T-cell (primary cell): ENCODE measurements around the gene PSD4. TPM values are rescaled to one million over a fixed set of nuclear protein-coding genes. Genes with fewer than 3 reads are reported as not detected.
"Not testable (repeated sequence)": the region's sequence is repeated elsewhere in the genome, so short reads cannot be mapped to it uniquely, and the experiment has no call there.

Experiments used
- ATAC-seq, 4 experiments: fragments of 200-7000 bp in 3 of 4; fragments of 150-1000 bp in 1 of 4; cut with Tn5 transposase; replicated peaks in 1 of 4; 1 replicate in 3 of 4; 2 replicates in 1 of 4; pipeline ENCODE4 v1.10.0; 2021; ENCODE audit warnings: moderate library complexity in 3 of 4, mild to moderate bottlenecking in 2 of 4, moderate number of reproducible peaks in 1 of 4
- CTCF ChIA-PET, 2 donors: fragments of 300-600 bp; sonication (Branson Sonifier 250); formaldehyde crosslinking; loops; one replicate each; lab custom pipeline; 2022; ENCODE audit warnings: antibody characterized with exemption in 2 of 2; lab: Charles Lee
- POLR2A ChIA-PET, 2 donors: fragments of 300-600 bp; sonication (Branson Sonifier 250); formaldehyde crosslinking; loops; one replicate each; lab custom pipeline; 2022; ENCODE audit warnings: antibody characterized with exemption in 2 of 2; lab: Charles Lee
- DNase-seq, 35 experiments: peaks; one replicate each; pipeline versions ENCODE4 v3.0.0 to v3.0.0-alpha.2; 2013 to 2023
- H3K27ac ChIP-seq: one replicate; pipeline ENCODE4 v1.5.1; 2013; ENCODE audit warnings: low read length
- H3K27me3 ChIP-seq, 2 experiments: replicated peaks in 1 of 2; 1 replicate in 1 of 2; 2 replicates in 1 of 2; pipeline versions ENCODE4 v1.6.1 to v1.7.0; 2013; ENCODE audit warnings: low read length in 1 of 2, mixed read lengths in 1 of 2; ENCODE audit not compliant: control insufficient read depth in 2 of 2, insufficient read depth in 2 of 2; ENCODE audit errors: extremely low read depth in 1 of 2
- H3K36me3 ChIP-seq, 2 donors: 1 replicate in 1 of 2; 2 replicates in 1 of 2; pipeline versions ENCODE4 v1.6.1 to v1.7.0; 2013; ENCODE audit warnings: low read length in 1 of 2; ENCODE audit not compliant: control insufficient read depth in 2 of 2, insufficient read depth in 1 of 2; ENCODE audit errors: extremely low read depth in 1 of 2
- H3K4me1 ChIP-seq, 2 experiments: 1 replicate in 1 of 2; 2 replicates in 1 of 2; pipeline versions ENCODE4 v1.6.1 to v1.7.0; 2013; ENCODE audit warnings: low read length in 2 of 2, mixed read lengths in 1 of 2; ENCODE audit not compliant: insufficient read depth in 2 of 2, control insufficient read depth in 1 of 2; ENCODE audit errors: extremely low read depth in 1 of 2
- H3K4me3 ChIP-seq, 2 donors: 1 replicate in 1 of 2; 2 replicates in 1 of 2; pipeline versions ENCODE4 v1.5.1 to v1.7.0; 2013; ENCODE audit warnings: mild to moderate bottlenecking in 2 of 2, low read length in 1 of 2, moderate library complexity in 1 of 2; ENCODE audit not compliant: control insufficient read depth in 1 of 2; ENCODE audit errors: extremely low read depth in 1 of 2
- H3K9me3 ChIP-seq: 2 replicates; pipeline ENCODE4 v1.7.0; 2013
- H3K27ac Mint-ChIP-seq, 2 donors: one replicate each; pipeline ENCODE4 v1.8.0; 2020 to 2021; ENCODE audit warnings: mild to moderate bottlenecking in 2 of 2, mixed read lengths in 2 of 2
- H3K27me3 Mint-ChIP-seq, 2 donors: one replicate each; pipeline ENCODE4 v1.8.0; 2021 to 2022; ENCODE audit warnings: mixed read lengths in 2 of 2
- H3K36me3 Mint-ChIP-seq: one replicate; pipeline ENCODE4 v1.8.0; 2021; ENCODE audit warnings: mixed read lengths
- H3K4me1 Mint-ChIP-seq, 3 donors: one replicate each; pipeline ENCODE4 v1.8.0; 2020 to 2022; ENCODE audit warnings: mixed read lengths in 3 of 3, mild to moderate bottlenecking in 1 of 3
- H3K4me3 Mint-ChIP-seq, 3 donors: one replicate each; pipeline ENCODE4 v1.8.0; 2020 to 2022; ENCODE audit warnings: mild to moderate bottlenecking in 3 of 3, mixed read lengths in 3 of 3, moderate library complexity in 3 of 3
- H3K9me3 Mint-ChIP-seq, 3 donors: one replicate each; pipeline ENCODE4 v1.8.0; 2020 to 2022; ENCODE audit warnings: mixed read lengths in 3 of 3
- WGBS: methylation state at CpG from one replicate; pipeline ENCODE4 v1.1.5; 2013; ENCODE audit warnings: missing lambda C conversion rate; ENCODE audit not compliant: insufficient coverage; 5-methylcytosine and 5-hydroxymethylcytosine counted together
- total RNA-seq, 35 experiments: library from RNA in 6 of 35; stranded (reverse) in 6 of 35; fragments of 120-200 nt in 1 of 35; gene quantifications; one replicate each; pipeline versions ENCODE4 v1.2.1 to v1.2.4 and lab custom pipeline; 2013 to 2026

The PSD4 gene
- total RNA-seq, 5 donors from 2014 or later (not counting 1 experiment from before 2014, with no cell fraction given), result 145 to 217 (median 150) TPM

DNA sequence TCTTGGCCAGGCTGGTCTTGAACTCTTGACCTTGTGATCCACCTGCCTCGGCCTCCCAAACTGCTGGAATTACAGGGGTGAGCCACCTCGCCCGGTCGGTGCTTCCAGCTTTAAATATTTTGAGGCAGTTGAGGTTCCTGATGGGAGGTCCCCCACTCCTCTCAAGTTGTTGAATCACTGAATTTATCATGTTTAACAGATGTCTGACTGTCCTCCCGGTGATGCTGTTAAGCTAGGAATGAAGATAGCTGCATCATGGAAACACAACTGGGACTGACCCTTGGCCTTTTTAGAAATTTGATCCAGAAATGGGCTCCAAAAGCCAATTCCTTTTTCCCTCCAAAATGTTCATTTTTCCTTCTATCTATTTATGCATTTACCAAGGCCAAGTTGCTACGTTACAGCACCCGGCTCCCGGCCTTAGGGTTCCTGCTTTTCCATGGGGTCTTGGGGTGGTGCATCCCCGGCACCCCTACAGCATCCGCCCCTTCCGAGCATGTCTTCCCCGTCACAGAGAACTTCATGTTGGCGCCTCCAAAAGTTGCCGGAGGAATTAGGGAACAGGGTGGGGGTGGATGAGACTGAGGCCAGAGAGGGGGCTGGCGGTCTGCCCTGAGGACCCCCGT lies 61.1 kb downstream of the PSD4 start:
- peak in 3 of 4 experiments; percentile 8 to 13 (median 8) for ATAC-seq
- Histone ChIP-seq H3K9me3 (no peaks in the 10 kb centered on the region), H3K4me1 (peaks cover 0 to 7% of the 10 kb centered on the region in 2 experiments), H3K27me3 (peaks cover 0 to 3% of the 10 kb centered on the region in 2 experiments), H3K4me3 (peak overlapping the region; percentile 19 to 57), H3K36me3 (no peaks in the 10 kb centered on the region), H3K27ac (no peak overlapping the region)
- peak overlapping the region; percentile 55 to 96 for H3K27ac Mint-ChIP-seq
- peak overlapping the region; percentile 89 to 92 (median 91) for H3K4me3 Mint-ChIP-seq
- ChIA-PET CTCF (interaction anchor here (0.5 to 1.4 kb wide), 7 partner anchors 16 to 1196 kb away, joined by 3 to 10 read pairs (median 5); no protein-coding TSS in a partner anchor), POLR2A (interaction anchor here in 1 of 2 donors (0.5 to 0.6 kb wide), 2 partner anchors 49 to 71 kb away, joined by 3 to 5 read pairs; no protein-coding TSS in a partner anchor)
- H3K4me1 Mint-ChIP-seq, result peaks cover 26 to 33% (median 27%) of the 10 kb centered on the region in 3 donors
- no peaks in the 10 kb centered on the region for H3K27me3 Mint-ChIP-seq
- 75% methylated on average over 7 of the region's 16 CpGs for WGBS
- H3K36me3 Mint-ChIP-seq, result no peaks in the 10 kb centered on the region
- no peak for DNase-seq
- no peaks in the 10 kb centered on the region for H3K9me3 Mint-ChIP-seq

DNA sequence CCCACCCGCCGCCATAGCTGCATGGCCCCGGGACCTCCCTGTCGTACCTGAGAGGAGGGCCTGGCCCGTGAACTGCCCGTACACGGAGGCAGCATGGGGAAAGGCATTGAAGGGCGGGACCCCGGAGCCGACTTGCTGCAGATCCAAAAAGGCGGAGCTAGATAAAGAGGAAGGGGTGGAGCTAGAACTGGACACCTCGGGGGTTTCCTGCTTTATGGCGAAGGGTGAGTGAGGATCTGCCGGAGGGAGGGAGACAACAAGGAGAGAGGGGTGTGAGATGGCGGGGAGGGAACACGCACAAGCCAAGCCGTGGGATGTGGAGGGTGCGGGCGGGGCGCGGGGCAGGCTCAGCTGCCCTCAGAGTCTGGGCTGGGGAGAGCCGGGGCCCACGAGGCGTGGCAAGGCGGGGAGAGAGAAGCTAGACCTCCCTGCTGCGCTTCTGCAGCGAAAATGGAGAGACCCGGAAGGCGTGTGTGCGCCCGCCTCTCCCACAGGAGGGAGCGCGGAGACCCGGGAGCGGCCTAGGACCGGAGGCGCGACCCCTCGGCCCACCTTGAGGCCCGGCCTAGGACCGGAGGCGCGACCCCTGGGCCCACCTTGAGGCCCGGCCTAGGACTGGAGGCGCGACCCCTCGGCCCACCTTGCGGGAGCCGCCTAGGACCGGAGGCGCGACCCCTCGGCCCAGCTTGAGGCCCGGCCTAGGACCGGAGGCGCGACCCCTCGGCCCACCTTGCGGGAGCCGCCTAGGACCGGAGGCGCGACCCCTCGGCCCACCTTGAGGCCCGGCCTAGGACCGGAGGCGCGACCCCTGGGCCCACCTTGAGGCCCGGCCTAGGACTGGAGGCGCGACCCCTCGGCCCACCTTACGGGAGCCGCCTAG lies 61.8 kb downstream of the PSD4 start:
- ChIA-PET POLR2A (interaction anchor here (0.6 kb wide), 4 partner anchors 16 to 48 kb away, joined by 3 to 9 read pairs (median 3); no protein-coding TSS in a partner anchor), CTCF (interaction anchor here in 1 of 2 donors (0.6 to 1.4 kb wide), 6 partner anchors 15 to 99 kb away, joined by 3 to 10 read pairs (median 5); partner anchors contain the start of gene PSD4)
- not testable (repeated sequence) for H3K4me1 ChIP-seq, H3K9me3 Mint-ChIP-seq, H3K36me3 ChIP-seq, H3K9me3 ChIP-seq, H3K27me3 Mint-ChIP-seq, H3K27me3 ChIP-seq, H3K36me3 Mint-ChIP-seq
- Mint-ChIP-seq H3K4me1 (peaks cover 28 to 29% (median 28%) of the 10 kb centered on the region in 3 donors), H3K4me3 (peak overlapping the region; percentile 89 to 92 (median 91)), H3K27ac (peak overlapping the region; percentile 86 to 96)
- 46% methylated on average over 31 of the region's 74 CpGs for WGBS
- DNase-seq (peak in 31 of 35 experiments; percentile 13 to 71 (median 41)), ATAC-seq (peak; percentile 89 to 93 (median 89))
- Histone ChIP-seq H3K4me3 (peak overlapping the region; percentile 19 to 57), H3K27ac (peak overlapping the region; percentile 13)

DNA sequence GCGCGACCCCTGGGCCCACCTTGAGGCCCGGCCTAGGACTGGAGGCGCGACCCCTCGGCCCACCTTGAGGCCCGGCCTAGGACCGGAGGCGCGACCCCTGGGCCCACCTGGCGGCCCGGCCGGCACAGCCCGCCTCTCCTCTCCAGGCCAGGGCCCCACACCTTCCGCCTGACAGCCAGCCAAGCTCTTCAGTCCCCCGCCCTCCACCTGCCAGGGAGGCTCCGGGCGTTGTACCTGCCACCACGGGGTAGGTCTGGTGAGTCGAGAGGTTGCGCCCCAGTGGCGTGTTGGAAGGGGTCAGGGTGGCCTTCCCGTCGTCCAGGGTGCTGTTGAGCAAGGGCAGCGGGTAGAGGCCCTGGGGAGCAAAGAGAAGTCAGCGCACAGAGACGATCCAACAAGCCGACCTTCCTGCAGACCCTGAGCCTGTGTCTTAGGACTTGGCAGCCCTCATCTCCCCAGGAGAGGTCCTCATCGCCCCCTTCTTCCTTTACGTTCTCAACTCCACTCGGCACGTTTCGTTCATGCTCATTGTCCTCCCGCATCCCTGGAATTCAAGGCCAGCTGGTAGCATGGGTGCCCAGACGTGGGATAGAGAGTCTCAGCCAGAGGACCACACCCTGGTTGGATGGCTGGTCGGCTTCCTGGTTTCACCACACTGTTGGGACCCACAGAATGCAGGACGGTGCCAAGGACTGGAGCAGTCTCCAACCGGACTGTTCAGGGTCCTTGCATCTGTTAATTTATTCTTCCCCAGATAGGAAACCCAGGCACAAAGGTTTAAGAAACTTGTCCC lies 62.8 kb downstream of the PSD4 start:
- Histone ChIP-seq H3K4me3 (no peak overlapping the region), H3K36me3 (no peaks in the 10 kb centered on the region), H3K27me3 (peaks cover 0 to 7% of the 10 kb centered on the region in 2 experiments), H3K9me3 (no peaks in the 10 kb centered on the region), H3K4me1 (peaks cover 0 to 7% of the 10 kb centered on the region in 2 experiments), H3K27ac (no peak overlapping the region)
- Mint-ChIP-seq H3K36me3 (no peaks in the 10 kb centered on the region), H3K4me3 (peak overlapping the region; percentile 61 to 77 (median 68)), H3K27me3 (no peaks in the 10 kb centered on the region), H3K27ac (peak overlapping the region; percentile 43 to 71), H3K4me1 (peaks cover 27 to 34% (median 32%) of the 10 kb centered on the region in 3 donors), H3K9me3 (no peaks in the 10 kb centered on the region)
- ChIA-PET POLR2A (no interaction called here), CTCF (no interaction called here)
- WGBS, result 86% methylated on average over 35 of the region's 38 CpGs
- ATAC-seq (no peak), DNase-seq (peak in 1 of 35 experiments; percentile 6)

DNA sequence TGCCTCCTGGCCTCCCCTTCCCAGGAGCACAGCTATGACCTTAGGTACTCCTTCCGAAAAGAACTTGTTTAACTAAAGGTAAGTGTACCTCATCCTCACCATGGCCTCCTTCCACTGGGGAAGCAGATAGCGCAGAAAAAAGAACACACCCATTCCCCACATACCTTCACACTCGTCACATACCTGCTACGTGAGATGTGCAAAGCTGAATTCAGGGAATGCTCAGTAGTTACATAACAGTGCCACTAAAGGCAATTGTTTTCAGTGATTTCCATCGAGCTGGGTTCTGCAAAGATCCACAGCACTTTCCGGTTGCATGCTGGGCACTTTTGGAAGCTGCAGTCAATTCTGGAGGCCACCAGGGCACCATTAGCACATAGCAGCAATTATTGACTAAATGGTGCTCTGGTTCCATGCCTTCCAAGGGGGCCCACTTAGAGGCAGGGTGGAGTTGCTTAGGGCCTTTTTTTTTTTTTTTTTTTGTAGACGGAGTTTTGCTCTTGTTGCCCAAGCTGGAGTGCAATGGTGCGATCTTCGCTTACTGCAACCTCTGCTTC lies 63.9 kb downstream of the PSD4 start:
- H3K4me3 Mint-ChIP-seq, result peak overlapping the region; percentile 31 to 68 (median 61)
- H3K27ac Mint-ChIP-seq, result peak overlapping the region in 1 of 2 donors; percentile 31
- no peak for ATAC-seq
- H3K27me3 ChIP-seq, result peaks cover 0 to 5% of the 10 kb centered on the region in 2 experiments
- H3K4me1 Mint-ChIP-seq, result peaks cover 27 to 34% (median 32%) of the 10 kb centered on the region in 3 donors
- H3K36me3 ChIP-seq, result no peaks in the 10 kb centered on the region
- H3K27ac ChIP-seq, result no peak overlapping the region
- ChIA-PET POLR2A (no interaction called here), CTCF (interaction anchor here in 1 of 2 donors (0.9 to 1.0 kb wide), 2 partner anchors 8 to 101 kb away, joined by 3 to 6 read pairs; no protein-coding TSS in a partner anchor)
- no peak overlapping the region for H3K4me3 ChIP-seq
- 86% methylated on average over 6 of the region's 9 CpGs for WGBS
- H3K4me1 ChIP-seq, result peaks cover 0 to 7% of the 10 kb centered on the region in 2 experiments
- no peaks in the 10 kb centered on the region for H3K36me3 Mint-ChIP-seq
- H3K9me3 ChIP-seq, result no peaks in the 10 kb centered on the region
- no peaks in the 10 kb centered on the region for H3K27me3 Mint-ChIP-seq
- no peaks in the 10 kb centered on the region for H3K9me3 Mint-ChIP-seq
- DNase-seq, result no peak

GRCh38 chr2:113238871-113239839 lies 65.4 kb downstream of the PSD4 start:
- Histone ChIP-seq H3K27ac (no peak overlapping the region), H3K9me3 (no peaks in the 10 kb centered on the region), H3K27me3 (peaks cover 0 to 5% of the 10 kb centered on the region in 2 experiments), H3K4me3 (no peak overlapping the region), H3K36me3 (no peaks in the 10 kb centered on the region), H3K4me1 (peaks cover 0 to 7% of the 10 kb centered on the region in 2 experiments)
- H3K9me3 Mint-ChIP-seq, result no peaks in the 10 kb centered on the region
- DNase-seq (no peak), ATAC-seq (no peak)
- H3K27me3 Mint-ChIP-seq, result no peaks in the 10 kb centered on the region
- 93% methylated on average over 6 of the region's 9 CpGs for WGBS
- H3K27ac Mint-ChIP-seq, result no peak overlapping the region
- H3K4me1 Mint-ChIP-seq, result peaks cover 27 to 34% (median 31%) of the 10 kb centered on the region in 3 donors
- H3K36me3 Mint-ChIP-seq, result no peaks in the 10 kb centered on the region
- CTCF ChIA-PET, result interaction anchor here in 1 of 2 donors (0.5 to 1.4 kb wide), 3 partner anchors 15 to 146 kb away, joined by 3 to 7 read pairs (median 4); no protein-coding TSS in a partner anchor
- H3K4me3 Mint-ChIP-seq, result no peak overlapping the region
- POLR2A ChIA-PET, result no interaction called here
